MM.1S (cell line): ENCODE data around the gene FAM117A.

Experiments
- DNase-seq: peaks from one replicate; pipeline ENCODE4 v3.0.0-alpha.2; 2015
- H2AFZ ChIP-seq: fragments of 300-600 bp; sonication (generic); 2 replicates; pipeline ENCODE4 v1.6.0; 2016; ENCODE audit warnings: antibody characterized with exemption, low read length
- H3F3A ChIP-seq: fragments of 300-600 bp; sonication (generic); 2 replicates; pipeline ENCODE4 v1.6.1; 2016; ENCODE audit warnings: mild to moderate bottlenecking, antibody characterized with exemption, low read length, moderate library complexity, mixed read lengths; ENCODE audit not compliant: insufficient read depth
- H3K27ac ChIP-seq: fragments of 300-600 bp; sonication (generic); 2 replicates; pipeline ENCODE4 v1.5.1; 2016; ENCODE audit warnings: mild to moderate bottlenecking, low read length
- H3K27me3 ChIP-seq: fragments of 300-600 bp; sonication (generic); replicated peaks from 2 replicates; pipeline ENCODE4 v1.6.0; 2016; ENCODE audit warnings: low read length; ENCODE audit not compliant: insufficient read depth
- H3K36me3 ChIP-seq: fragments of 300-600 bp; sonication (generic); replicated peaks from 2 replicates; pipeline ENCODE4 v1.6.1; 2016; ENCODE audit warnings: mild to moderate bottlenecking, low read length, mixed read lengths; ENCODE audit not compliant: insufficient read depth
- H3K4me1 ChIP-seq: fragments of 300-600 bp; sonication (generic); 2 replicates; pipeline ENCODE4 v1.6.1; 2016; ENCODE audit warnings: low read length, mixed read lengths
- H3K4me2 ChIP-seq: fragments of 300-600 bp; sonication (generic); 2 replicates; pipeline ENCODE4 v1.6.0; 2016; ENCODE audit warnings: low read depth, low read length
- H3K4me3 ChIP-seq: fragments of 300-600 bp; sonication (generic); 2 replicates; pipeline ENCODE4 v1.5.1; 2016; ENCODE audit warnings: low read length, mixed read lengths
- H3K79me2 ChIP-seq: fragments of 300-600 bp; sonication (generic); 2 replicates; pipeline ENCODE4 v1.6.1; 2016; ENCODE audit warnings: mixed run types, low read length, mixed read lengths
- H3K9ac ChIP-seq: fragments of 300-600 bp; sonication (generic); 2 replicates; pipeline ENCODE4 v1.6.1; 2016; ENCODE audit warnings: low read length, mixed read lengths
- H3K9me2 ChIP-seq: fragments of 300-600 bp; sonication (generic); replicated peaks from 2 replicates; pipeline ENCODE4 v1.6.1; 2016; ENCODE audit warnings: mild to moderate bottlenecking, low read length, mixed read lengths; ENCODE audit not compliant: insufficient read depth
- H3K9me3 ChIP-seq: fragments of 300-600 bp; sonication (generic); replicated peaks from 2 replicates; pipeline ENCODE4 v1.6.1; 2016; ENCODE audit warnings: mild to moderate bottlenecking, low read length, mixed read lengths; ENCODE audit not compliant: insufficient read depth
- H4K20me1 ChIP-seq: fragments of 300-600 bp; sonication (generic); 2 replicates; pipeline ENCODE4 v1.6.1; 2016; ENCODE audit warnings: mild to moderate bottlenecking, low read length, moderate library complexity, mixed read lengths; ENCODE audit not compliant: insufficient read depth
- CTCF ChIP-seq: fragments of 300-600 bp; sonication (generic); IDR thresholded peaks from 2 replicates; pipeline ENCODE4 v1.5.1; 2016; ENCODE audit warnings: antibody characterized with exemption, low read length, mixed read lengths
- EZH2 ChIP-seq: fragments of 300-600 bp; sonication (generic); optimal IDR thresholded peaks from 2 replicates; pipeline ENCODE3; 2017; ENCODE audit warnings: low read depth, mild to moderate bottlenecking, antibody characterized with exemption, low read length, mixed read lengths
- EZH2phosphoT487 ChIP-seq: fragments of 300-600 bp; sonication (generic); IDR thresholded peaks from 2 replicates; pipeline ENCODE4 v1.6.1; 2018; ENCODE audit warnings: antibody characterized with exemption, low read length

Gene FAM117A

GRCh38 chr17:49779739-49780231 is 15.9 kb upstream of the FAM117A start:
- Histone ChIP-seq H3K4me1 (no peaks in the 10 kb centered on the region), H3K4me3 (no peak overlapping the region), H3K27ac (no peak overlapping the region), H4K20me1 (no peaks in the 10 kb centered on the region), H2AFZ (no peak overlapping the region), H3K36me3 (no peaks in the 10 kb centered on the region), H3K9me3 (no peaks in the 10 kb centered on the region), H3K9ac (no peak overlapping the region), H3K9me2 (no peaks in the 10 kb centered on the region), H3F3A (no peaks in the 10 kb centered on the region), H3K27me3 (no peaks in the 10 kb centered on the region), H3K4me2 (no peak overlapping the region), H3K79me2 (no peaks in the 10 kb centered on the region)
- TF ChIP-seq EZH2 (no peak), CTCF (peak; percentile 77), EZH2phosphoT487 (no peak)
- peak; percentile 36 for DNase-seq

GRCh38 chr17:49779156-49779738 is 15.3 kb upstream of the FAM117A start:
- no peaks in the 10 kb centered on the region for H3K36me3 ChIP-seq
- DNase-seq = no peak
- H3K9me2 ChIP-seq = no peaks in the 10 kb centered on the region
- H3K27me3 ChIP-seq = no peaks in the 10 kb centered on the region
- H3K4me2 ChIP-seq = no peak overlapping the region
- no peaks in the 10 kb centered on the region for H3K4me1 ChIP-seq
- H3K9me3 ChIP-seq = no peaks in the 10 kb centered on the region
- no peak overlapping the region for H2AFZ ChIP-seq
- H3K4me3 ChIP-seq = no peak overlapping the region
- H3K79me2 ChIP-seq = no peaks in the 10 kb centered on the region
- H3F3A ChIP-seq = no peaks in the 10 kb centered on the region
- no peaks in the 10 kb centered on the region for H4K20me1 ChIP-seq
- H3K27ac ChIP-seq = no peak overlapping the region
- H3K9ac ChIP-seq = no peak overlapping the region
- TF ChIP-seq CTCF (no peak), EZH2phosphoT487 (no peak), EZH2 (no peak)

- Histone ChIP-seq H3K4me2 (no peak overlapping the region), H4K20me1 (no peaks in the 10 kb centered on the region), H3K4me3 (no peak overlapping the region), H3K4me1 (no peaks in the 10 kb centered on the region), H3K9me2 (no peaks in the 10 kb centered on the region), H3F3A (no peaks in the 10 kb centered on the region), H3K79me2 (no peaks in the 10 kb centered on the region), H2AFZ (no peak overlapping the region), H3K27ac (no peak overlapping the region), H3K27me3 (no peaks in the 10 kb centered on the region), H3K36me3 (no peaks in the 10 kb centered on the region), H3K9me3 (no peaks in the 10 kb centered on the region), H3K9ac (no peak overlapping the region)
- no peak for TF ChIP-seq EZH2
- TF ChIP-seq CTCF = no peak
- no peak for TF ChIP-seq EZH2phosphoT487
- no peak for DNase-seq
Observed at GRCh38 chr17:49777563-49777962, 13.6 kb upstream of the FAM117A start.
